ENCODE measurements around the gene CTSF.

- TF ChIP-seq GATA2 (IDR thresholded peaks at IDR 0.05; ENCODE audit: low read depth, low read length) (no peak), GATA3 (IDR thresholded peaks at IDR 0.05; ENCODE audit: low read depth, low read length) (no peak)
Observed at GRCh38 chr11:66586136-66586535, 17.7 kb upstream of the CTSF start.
